HUDEP-2 (cell line): ENCODE results near the gene BSND.
"Not testable (repeated sequence)": the region's sequence is repeated elsewhere in the genome, so short reads cannot be mapped to it uniquely, and the experiment has no call there.

Experiments used
- DNase-seq, 76 experiments: peaks; one replicate each; lab custom pipeline; 2025; ENCODE audit not compliant: unreplicated experiment in 76 of 76; lab: John Stamatoyannopoulos, UW

Gene BSND

DNA sequence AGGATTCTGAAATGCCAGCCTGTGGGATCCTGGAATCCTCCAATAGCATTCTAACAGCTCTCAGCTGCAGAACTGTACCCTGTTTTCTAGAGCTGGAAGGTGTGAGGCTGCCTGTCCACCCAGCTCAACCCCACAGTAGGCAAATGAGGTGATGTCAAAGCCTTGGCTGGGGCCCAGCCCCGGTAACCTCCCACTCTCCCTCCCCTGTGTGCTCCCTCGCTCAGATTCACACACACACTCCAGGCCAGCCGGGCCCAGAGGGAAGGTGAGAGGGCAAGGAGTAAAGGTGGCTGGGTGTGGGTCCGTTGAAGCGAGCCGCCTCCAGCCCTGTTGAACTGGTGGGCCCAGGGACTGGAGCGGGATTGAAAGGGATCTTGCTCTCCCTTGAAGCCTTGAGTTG, at the start of gene BSND:
Gene BSND, plus strand, starts transcription at position 257 of the 400 bp plus-strand sequence. CDS start 254 bp downstream, outside the sequence.
- peak in 2 of 76 experiments; percentile 4 to 9 for DNase-seq

DNA sequence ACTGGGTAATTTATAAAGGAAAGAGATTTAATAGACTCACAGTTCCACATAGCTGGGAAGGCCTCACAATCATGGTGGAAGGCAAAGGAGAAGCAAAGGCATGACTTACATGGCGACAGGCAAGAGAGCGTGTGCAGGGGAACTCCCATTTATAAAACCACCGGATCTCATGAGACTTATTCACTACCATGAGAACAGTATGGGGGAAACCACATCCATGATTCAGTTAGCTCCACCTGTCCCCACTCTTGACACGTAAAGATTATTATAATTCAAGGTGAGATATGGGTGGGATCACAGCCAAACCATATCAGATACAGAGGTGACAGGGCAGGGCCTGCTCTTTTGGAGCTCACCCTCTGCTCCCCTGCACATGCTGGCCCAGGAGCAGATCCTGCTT, 49.7 kb upstream of the BSND start:
- no peak for DNase-seq

DNA sequence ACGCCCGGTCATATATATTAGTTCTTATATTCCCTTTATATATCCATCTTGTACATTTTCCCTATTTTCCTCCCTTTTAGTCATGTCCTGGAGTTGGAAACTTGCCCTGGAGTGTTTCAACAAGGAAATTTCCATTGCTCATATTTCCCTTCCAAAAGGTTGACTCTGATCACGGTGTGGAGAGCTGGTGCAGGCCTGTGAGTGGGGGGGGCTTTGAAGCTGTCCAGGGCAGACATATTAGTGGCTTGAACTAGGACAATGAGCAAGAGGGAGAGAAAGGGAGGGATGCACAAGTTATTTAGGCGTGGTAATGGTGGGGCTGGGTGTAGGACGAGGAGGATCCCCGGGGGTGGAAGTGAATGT, 48.7 kb upstream of the BSND start:
- DNase-seq = no peak

DNA sequence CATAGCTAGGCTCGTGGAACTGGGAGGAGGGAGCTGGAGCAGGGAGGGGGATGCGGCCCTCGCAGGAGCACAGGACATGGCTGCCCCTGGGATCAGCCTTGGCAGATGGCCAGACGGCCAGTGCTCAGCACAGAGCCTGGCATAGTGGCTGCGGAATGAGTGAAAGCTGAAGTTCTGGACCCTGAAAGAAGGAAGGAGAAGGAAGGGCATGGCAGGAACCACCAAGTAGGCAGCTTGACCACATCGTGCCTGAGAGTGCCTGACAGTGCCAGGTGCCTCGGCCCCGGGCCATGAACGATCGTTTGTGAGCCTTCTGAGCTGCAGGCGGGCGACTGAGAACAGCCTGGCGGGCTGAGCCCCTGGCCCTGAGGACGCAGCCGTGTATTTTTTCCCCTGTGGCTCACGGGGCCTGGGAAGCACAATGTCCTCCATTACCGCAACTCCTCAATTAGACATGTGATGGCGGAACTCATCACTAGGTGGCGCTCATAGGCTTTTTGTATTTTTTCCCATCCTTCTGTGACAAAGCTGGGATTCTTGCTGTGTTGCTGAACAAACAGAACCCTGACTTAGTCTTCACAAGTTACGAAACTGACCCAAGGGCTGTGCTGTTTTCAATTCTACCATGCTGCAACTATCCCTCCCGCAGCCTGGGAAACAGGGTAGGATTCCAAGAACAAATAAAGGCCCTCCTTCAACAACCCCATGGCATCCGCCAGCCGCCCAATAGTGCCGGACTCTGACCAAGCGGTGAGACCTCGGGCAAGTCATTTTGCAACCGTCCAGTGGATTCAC, 48.2 kb upstream of the BSND start:
- peak in 54 of 76 experiments; percentile 5 to 68 (median 32) for DNase-seq

DNA sequence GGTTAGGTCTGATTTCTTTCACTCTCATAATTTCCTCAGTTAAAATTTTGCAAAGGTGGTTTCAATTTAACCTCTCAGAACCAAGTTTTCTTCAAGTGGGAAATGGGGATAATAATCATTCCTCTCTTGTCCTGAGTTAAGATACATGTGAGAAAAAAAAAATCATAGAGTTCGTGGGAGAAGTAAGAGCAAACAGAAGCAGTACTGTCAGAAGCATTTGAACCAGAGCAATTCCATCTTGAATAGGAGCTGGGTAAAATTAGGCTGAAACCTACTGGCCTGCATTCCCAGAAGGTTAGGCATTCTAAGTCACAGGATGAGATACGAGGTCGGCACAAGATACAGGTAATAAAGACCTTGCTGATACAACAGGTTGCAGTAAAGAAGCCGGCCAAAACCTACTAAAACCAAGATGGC, 46.9 kb upstream of the BSND start:
- DNase-seq = no peak

DNA sequence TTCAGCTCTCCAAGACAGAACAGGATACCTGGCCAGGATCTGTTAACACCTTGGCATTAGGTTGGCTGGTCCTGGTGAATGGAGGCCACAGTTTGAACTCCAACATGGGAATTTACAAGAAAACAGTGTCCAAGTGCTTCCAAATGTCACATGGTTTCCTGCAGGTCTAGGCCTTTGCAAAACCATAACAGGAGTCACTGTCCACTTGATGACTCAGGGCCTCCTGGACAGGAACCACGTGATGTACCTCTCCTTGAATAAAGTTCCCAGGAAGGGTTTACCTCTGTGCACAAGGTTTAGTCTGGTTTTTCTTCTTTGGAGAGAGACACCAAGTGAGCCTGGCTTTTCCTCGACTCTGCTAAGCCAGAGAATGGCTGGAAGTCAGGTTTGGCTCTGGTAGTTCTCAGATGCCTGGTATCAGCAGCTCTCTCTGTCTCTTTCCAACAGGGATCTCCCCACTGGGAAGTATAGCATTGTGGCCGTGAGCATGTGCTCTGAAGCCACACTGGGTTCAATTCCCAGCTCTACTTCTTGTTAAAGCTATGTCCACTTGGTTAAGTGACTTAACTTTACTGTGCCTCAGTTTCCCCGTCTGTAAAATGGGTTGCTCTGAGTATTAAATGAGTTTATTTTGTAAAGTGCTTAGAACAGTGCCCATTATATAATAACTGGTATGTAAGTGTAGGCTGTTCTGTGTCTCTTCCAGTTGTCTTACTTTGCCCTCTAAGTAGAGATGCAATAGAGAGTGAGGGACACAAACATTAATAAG, 45.6 kb upstream of the BSND start:
- DNase-seq = no peak

DNA sequence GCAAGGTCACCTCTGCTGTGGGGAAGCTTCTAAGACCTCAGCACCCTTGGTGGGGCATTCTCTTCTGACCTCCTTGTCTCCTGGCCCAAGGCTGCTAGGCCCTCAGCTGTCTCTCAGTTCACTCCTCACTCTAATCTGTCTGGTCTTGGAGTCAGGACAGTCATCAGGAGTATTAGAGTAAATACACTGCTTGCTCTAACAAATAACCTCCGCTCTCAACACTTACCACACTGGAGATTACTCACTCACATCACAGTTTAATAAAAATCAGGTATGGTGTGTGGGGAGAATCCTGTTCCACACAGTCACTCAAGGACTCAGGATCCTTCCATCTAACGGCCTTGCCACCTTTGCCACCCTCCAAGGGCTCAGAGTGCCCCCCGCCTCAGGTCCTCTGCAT, 44.9 kb upstream of the BSND start:
- no peak for DNase-seq

DNA sequence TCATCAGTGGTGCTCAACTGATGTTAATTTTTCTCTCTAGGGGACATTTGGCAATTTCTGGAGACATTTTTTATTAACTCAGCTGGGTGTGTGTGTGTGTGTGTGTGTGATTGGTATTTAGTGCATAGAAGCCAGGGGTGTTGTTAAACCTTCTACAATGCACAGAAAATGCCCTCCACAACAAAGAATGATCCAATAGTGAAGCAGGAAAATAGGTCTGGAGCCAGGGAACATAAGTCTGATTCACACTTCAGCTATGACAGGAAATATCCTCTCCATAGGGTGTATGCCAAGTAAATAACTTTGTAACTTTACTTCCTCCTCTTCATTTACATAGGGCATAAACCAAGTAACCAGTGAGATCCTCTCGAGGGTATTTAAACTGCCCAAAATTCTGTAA, 43.4 kb upstream of the BSND start:
- no peak for DNase-seq

DNA sequence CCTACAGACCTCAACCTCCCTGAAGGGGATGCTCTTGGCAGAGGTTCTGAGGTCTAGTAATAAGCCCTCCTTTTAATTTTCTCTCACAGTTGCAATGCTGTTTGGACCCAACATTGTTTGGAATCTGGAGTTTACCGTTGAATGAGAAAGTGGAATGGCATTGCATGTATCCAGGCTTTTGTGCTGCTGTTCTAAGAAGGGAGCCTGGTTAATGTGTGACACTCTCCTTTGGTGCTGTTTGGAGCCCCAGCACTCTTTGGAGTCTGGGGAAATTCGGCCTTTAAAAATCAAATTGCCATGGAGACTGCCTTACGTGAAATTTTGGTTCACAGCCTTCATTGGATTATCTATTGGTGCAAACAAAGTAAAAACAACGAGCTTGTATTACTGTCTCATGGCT, 42.0 kb upstream of the BSND start:
- DNase-seq = no peak

DNA sequence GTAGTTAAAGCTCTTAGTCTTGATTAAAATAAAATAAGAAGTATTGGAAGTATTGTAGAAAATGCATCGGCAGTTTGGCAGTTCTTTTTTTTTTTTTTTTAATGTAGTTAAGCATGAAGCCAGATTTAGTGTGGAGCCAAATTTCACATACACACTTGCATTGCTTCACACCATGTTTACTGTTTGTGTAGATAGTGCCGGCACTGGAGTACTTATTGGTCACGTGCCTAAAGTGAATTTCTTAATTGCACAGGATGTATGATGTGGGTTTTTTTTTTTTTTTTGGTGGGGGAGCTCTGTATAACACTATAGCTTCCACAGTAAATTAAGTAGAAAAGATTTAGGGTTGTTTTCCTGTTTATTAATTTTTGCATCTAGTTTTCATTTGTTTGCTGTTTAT, 39.5 kb upstream of the BSND start:
- DNase-seq = no peak

DNA sequence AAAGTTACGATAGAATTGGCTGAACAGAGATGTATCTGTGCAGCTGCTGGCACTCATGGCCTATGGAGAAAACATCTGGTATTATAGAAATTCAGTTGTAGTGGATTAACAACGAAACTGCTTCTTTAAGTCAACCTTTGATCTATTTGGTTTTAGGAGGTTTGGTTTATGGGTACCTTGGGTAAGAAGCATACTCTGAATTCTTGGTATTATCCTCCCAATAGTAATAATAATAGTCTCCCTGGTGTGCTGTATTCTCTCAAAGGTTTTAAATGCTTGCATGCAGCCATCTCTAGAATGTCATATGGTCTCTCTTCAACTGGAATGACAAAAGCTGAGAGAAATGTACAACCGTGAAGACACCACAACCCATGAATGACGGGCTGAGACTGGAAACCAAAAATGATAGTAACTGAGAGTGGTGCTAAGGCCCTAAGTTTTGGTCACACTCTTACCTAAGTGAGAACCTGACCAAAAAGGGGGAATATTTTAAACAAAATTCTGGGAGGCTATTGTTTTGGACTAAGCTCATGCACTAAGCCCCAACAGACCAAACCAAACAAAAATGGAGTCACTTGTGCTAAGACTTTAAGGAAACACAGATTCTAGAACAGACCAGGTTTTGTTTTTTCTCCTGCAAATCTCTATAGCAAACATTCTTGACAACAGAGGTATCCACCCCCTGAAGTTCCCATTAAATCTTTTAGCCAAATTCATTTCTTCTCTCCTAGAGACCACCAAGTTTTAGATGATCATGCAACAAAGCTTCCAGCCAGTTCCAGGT, 35.9 kb upstream of the BSND start:
- DNase-seq = no peak

DNA sequence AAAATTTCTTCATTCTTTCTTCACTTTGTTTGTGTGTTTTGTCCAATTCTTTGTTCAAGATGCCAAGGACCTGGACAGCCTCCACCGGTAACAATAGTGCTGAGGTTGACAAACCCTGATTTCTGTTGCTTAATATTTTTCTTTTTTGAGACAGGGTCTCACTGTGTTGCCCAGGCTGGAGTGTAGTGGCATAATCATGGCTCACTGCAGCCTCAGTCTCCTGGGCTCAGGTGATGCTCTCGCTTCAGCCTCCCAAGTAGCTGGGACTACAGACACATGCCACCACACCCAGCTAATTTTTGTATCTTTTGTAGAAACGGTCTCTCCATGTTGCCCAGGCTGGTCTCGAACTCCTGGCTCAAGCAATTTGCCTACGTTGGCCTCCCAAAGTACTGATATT, 34.9 kb upstream of the BSND start:
- not testable (repeated sequence) for DNase-seq

DNA sequence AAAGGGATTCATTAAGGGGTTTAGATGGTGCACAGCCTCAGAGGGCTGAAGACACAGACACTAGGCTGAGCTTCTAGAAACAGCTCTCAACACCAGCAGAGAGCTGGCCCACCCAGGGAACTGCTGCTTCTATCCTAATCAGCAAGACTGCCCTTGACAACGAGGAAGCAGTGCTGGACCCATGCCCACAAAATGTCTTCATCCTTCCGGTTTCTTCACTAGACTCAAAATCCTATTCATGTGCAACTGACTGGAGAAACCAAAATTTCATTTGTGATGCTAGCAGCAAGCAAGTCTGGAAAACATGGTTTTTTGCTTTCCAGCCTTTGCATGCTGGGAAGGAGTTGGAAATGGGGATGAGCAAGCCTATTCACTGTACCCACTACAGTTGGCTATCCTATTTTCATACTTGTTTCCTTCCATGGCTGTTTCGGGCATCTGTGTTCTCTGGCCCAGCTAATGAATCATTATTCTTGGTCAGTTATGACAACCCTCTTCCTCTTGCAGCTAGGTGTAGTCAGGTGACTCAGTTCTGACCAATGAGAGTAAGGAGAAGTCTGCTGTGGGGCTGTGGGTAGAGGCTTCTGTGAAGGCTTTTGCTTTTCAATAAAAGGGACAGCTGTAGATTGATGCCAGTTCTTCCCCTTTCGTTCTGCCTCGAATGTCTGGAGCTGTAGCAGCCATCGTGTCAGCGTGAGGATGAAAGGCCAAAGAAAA, 33.0 kb upstream of the BSND start:
- peak in 4 of 76 experiments; percentile 3 to 15 (median 6) for DNase-seq

DNA sequence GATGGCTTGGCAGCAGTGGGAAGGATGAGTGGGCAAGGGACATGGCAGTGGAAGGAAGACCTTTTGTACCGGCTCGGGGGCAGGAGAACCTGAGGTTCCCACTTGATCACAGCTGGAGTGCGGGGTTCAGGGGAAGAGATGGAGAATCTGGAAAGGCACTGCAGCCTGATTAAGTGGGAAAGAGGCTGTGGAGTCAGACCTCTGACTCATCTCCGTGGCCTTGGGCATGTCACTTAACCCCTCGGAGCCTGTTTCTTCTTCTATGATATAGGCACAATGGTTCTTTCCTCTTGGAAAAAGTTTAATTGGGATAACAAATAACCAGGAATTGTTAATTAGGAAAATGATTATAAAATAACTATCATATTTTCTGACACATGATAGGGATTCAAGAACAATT, 31.4 kb upstream of the BSND start:
- no peak for DNase-seq

DNA sequence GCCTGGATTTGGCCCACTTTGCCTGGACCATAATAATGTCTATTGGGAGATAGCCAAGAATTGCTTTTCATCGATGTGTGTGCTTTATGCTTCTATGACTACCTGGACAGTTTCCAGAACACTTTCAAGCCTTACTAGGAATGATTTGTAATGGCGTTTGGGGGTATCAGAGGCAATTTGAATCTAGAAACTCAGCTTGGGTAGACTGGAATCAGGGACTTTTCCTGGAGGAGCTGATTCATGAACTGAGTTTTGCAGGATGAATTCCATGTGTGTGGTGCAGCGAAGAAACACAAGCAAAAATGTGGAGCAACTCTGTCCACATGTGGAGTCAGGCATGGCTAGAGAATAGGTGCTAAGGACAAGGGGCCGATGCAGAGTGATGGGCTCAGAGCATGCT, 30.2 kb upstream of the BSND start:
- no peak for DNase-seq

DNA sequence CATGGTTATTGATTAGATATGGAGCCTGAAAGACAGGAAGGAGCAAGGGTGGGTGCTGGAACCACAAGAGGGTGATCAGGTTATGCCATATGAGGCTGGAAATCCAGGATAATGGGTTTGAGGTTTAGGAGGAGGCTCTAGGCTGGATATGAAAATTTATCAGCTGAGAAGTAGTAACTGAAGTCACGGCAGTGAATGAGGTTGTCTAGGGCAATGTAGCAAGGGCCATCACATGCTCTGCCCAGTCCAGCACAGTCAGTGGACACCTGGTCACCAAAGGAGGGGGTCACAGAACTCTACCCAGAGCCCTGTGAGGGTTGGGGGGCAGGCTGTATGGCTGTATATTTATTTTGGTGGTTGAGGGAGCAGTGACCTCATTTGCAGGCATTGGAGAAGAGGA, 28.9 kb upstream of the BSND start:
- DNase-seq = no peak

DNA sequence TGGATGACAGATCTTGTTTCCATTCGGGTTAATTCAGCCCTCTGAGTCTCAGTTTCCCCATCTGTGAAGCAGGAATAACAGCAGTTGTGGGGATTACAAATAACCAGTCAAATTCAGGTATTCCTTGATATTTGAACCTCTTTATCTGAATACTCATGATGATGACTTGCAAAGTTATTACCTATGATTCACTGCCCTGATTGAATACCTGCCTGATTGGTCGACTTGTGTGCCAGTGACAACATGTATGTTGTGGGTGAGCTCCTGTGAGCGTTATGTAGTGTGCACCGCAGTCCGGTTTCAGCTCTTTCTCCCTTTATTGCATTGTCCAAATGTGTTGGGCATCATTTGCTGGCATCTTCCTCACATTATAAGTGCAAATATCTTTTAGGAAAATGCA, 27.8 kb upstream of the BSND start:
- DNase-seq = no peak

DNA sequence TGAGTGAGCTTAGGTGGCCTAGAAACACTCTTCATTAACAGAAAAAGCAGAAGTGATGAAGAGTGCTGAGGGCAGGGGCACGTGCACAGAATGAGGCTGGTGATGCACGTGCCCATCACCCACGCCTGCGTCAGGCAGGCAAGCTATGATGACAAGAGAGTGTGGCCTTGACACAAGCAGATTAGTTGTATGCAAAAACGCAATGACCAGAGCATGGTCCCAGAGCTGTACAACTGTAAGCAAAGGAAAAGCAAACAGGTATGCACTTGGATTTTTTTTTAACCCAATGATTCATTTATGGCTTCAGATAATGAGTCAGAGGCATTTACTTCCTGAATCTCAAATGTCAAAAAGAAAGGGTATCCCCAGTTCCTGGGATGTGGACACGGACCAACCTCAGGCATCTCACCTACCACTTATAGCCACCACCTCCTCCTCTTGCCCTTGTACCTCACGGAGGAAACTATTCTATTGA, 27.4 kb upstream of the BSND start:
- DNase-seq = no peak

DNA sequence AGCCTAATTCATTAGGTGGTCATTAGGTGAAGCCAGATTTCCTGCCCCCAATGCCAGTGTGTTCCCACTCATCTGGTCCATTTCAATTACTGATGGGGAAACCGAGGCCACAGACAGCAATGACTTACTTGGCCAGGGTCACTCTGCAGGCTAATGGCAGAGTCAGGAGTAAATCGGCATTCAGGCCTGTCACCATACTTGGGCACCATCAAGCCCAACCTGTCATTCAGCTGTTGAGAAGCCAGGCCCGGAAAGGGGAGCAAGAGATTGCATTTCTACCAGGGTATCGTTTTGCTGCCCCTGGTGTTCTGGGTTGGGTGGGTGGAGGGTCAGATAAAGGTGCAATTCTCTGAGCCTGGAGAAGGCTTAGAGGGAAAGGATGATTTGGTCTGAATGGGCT, 26.3 kb upstream of the BSND start:
- no peak for DNase-seq

DNA sequence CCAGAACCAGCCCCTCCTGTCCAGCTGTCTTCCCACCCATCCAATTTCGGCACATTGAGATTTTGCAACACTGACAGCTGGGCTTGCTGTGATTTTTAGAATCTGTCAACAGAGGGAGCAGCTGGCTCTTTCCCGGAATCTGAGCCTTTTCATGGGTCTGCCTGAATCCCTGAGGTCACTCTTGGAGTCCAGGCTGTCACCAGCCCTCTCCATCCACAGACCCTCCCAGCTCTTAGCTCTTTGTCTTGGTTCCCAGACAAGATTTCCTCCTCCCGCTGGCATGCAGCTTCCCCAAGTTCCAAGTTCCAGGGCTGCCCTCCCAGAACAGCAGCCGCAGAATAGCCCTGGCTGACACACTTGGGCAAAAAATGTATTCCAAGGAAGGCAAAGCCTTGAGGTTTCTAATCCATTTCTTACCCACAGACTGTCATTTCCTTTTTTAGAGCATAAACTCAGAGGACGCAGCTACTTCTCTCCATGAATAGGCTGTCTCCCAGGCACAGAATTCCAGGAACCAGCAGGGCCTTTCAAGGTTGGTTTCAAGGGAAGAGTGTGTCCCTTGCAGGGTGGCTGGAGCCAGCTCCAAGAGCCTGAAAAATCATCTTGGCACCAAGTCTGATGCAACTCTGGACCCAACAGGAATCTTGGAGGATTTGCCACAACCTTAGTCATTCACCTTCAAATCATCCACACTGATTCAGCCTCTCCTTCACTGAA, 25.4 kb upstream of the BSND start:
- no peak for DNase-seq
